HG03097 (cell line): ENCODE measurements around the gene SND1.
"Not testable (repeated sequence)": the region's sequence is repeated elsewhere in the genome, so short reads cannot be mapped to it uniquely, and the experiment has no call there.

Experiments used
- ATAC-seq: cut with Tn5 transposase; IDR thresholded peaks from one replicate; pipeline ENCODE4 v1.9.1; 2021; ENCODE audit not compliant: unreplicated experiment, low FRiP score

SND1 gene

GRCh38 chr7:127822822-127823508 is 171.0 kb downstream of the SND1 start:
- no peak for ATAC-seq

- ATAC-seq: no peak
These were observed 172.7 kb downstream of the SND1 start for GRCh38 chr7:127824682-127825081.

- peak; percentile 51 for ATAC-seq
These were observed 177.0 kb downstream of the SND1 start for GRCh38 chr7:127828843-127829500.

GRCh38 chr7:127831318-127832219 is 179.6 kb downstream of the SND1 start:
- no peak for ATAC-seq

GRCh38 chr7:127832592-127832991 is 180.6 kb downstream of the SND1 start:
- no peak for ATAC-seq

- ATAC-seq: no peak
These were observed 181.6 kb downstream of the SND1 start for GRCh38 chr7:127833641-127834040.

GRCh38 chr7:127835679-127836078 is 183.7 kb downstream of the SND1 start:
- ATAC-seq: no peak

GRCh38 chr7:127837816-127838410 is 185.9 kb downstream of the SND1 start:
- ATAC-seq: not testable (repeated sequence)

- no peak for ATAC-seq
These were observed 186.9 kb downstream of the SND1 start for GRCh38 chr7:127838816-127839415.

GRCh38 chr7:127840226-127840951 is 188.4 kb downstream of the SND1 start:
- ATAC-seq: no peak

GRCh38 chr7:127844165-127844564 is 192.2 kb downstream of the SND1 start:
- no peak for ATAC-seq

- ATAC-seq: no peak
These were observed 192.8 kb downstream of the SND1 start for GRCh38 chr7:127844707-127845331.

GRCh38 chr7:127845522-127846214 is 193.7 kb downstream of the SND1 start:
- ATAC-seq: no peak

- no peak for ATAC-seq
These were observed 195.6 kb downstream of the SND1 start for GRCh38 chr7:127847641-127848040.

- no peak for ATAC-seq
These were observed 196.2 kb downstream of the SND1 start for GRCh38 chr7:127848241-127848640.

- no peak for ATAC-seq
These were observed 198.2 kb downstream of the SND1 start for GRCh38 chr7:127850195-127850594.

GRCh38 chr7:127854383-127854782 is 202.4 kb downstream of the SND1 start:
- ATAC-seq: no peak

GRCh38 chr7:127857464-127857841 is 205.5 kb downstream of the SND1 start:
- no peak for ATAC-seq
